ENCODE data around the gene GNAI1.

Gene GNAI1

GRCh38 chr7:80206763-80207162 lies 72.1 kb downstream of the GNAI1 start:
- no peak for TF ChIP-seq CTCF (conservative IDR thresholded peaks at IDR 0.05; ENCODE audit: low read depth, low read length)
- DNase-seq (ENCODE audit: low read depth), result no peak
- H3K4me3 ChIP-seq (ENCODE audit: low read length), result no peak overlapping the region

- H3K4me3 ChIP-seq (ENCODE audit: low read length), result no peak overlapping the region
- DNase-seq (ENCODE audit: low read depth), result no peak
- TF ChIP-seq CTCF (conservative IDR thresholded peaks at IDR 0.05; ENCODE audit: low read depth, low read length), result no peak
These were observed 72.9 kb downstream of the GNAI1 start for GRCh38 chr7:80207501-80207900.

- TF ChIP-seq CTCF (conservative IDR thresholded peaks at IDR 0.05; ENCODE audit: low read depth, low read length), result no peak
- DNase-seq (ENCODE audit: low read depth), result no peak
- no peak overlapping the region for H3K4me3 ChIP-seq (ENCODE audit: low read length)
These were observed 74.1 kb downstream of the GNAI1 start for GRCh38 chr7:80208700-80209099.

- TF ChIP-seq CTCF (conservative IDR thresholded peaks at IDR 0.05; ENCODE audit: low read depth, low read length), result no peak
- no peak overlapping the region for H3K4me3 ChIP-seq (ENCODE audit: low read length)
- DNase-seq (ENCODE audit: low read depth), result no peak
These were observed 75.8 kb downstream of the GNAI1 start for GRCh38 chr7:80210400-80210799.

- TF ChIP-seq CTCF (conservative IDR thresholded peaks at IDR 0.05; ENCODE audit: low read depth, low read length), result no peak
- no peak overlapping the region for H3K4me3 ChIP-seq (ENCODE audit: low read length)
- no peak for DNase-seq (ENCODE audit: low read depth)
These were observed 79.2 kb downstream of the GNAI1 start for GRCh38 chr7:80213814-80214213.

- DNase-seq (ENCODE audit: low read depth), result no peak
These were observed 81.1 kb downstream of the GNAI1 start for GRCh38 chr7:80215734-80216133.

More at GRCh38 chr7:80215734-80216133, 81.1 kb downstream of the GNAI1 start:
- TF ChIP-seq CTCF (conservative IDR thresholded peaks at IDR 0.05; ENCODE audit: low read depth, low read length), result no peak
- no peak overlapping the region for H3K4me3 ChIP-seq (ENCODE audit: low read length)
